Tibial nerve (tissue), 4 donors: ENCODE measurements around the gene EML1.

Experiments
- EP300 ChIP-seq, 2 donors: sonication (generic); formaldehyde crosslinking; IDR thresholded peaks; one replicate each; pipeline ENCODE4 v1.6.1; 2017; ENCODE audit warnings: antibody characterized with exemption in 2 of 2, mild to moderate bottlenecking in 1 of 2
- POLR2A ChIP-seq, 2 donors: fragments of 450-650 bp; IDR thresholded peaks; one replicate each; pipeline ENCODE4 v1.6.1; 2017; ENCODE audit warnings: antibody characterized with exemption in 2 of 2, mild to moderate bottlenecking in 2 of 2, moderate library complexity in 2 of 2
- TF ChIP-seq, protein P1 (sequence below), 5 experiments: fragments of 200-600 bp in 3 of 5; fragments of 450-650 bp in 2 of 5; sonication (generic) in 3 of 5; IDR thresholded peaks; one replicate each; pipeline ENCODE4 v1.5.1; 2016 to 2019; ENCODE audit warnings: antibody characterized with exemption in 5 of 5, mild to moderate bottlenecking in 3 of 5, moderate library complexity in 2 of 5

DNA sequence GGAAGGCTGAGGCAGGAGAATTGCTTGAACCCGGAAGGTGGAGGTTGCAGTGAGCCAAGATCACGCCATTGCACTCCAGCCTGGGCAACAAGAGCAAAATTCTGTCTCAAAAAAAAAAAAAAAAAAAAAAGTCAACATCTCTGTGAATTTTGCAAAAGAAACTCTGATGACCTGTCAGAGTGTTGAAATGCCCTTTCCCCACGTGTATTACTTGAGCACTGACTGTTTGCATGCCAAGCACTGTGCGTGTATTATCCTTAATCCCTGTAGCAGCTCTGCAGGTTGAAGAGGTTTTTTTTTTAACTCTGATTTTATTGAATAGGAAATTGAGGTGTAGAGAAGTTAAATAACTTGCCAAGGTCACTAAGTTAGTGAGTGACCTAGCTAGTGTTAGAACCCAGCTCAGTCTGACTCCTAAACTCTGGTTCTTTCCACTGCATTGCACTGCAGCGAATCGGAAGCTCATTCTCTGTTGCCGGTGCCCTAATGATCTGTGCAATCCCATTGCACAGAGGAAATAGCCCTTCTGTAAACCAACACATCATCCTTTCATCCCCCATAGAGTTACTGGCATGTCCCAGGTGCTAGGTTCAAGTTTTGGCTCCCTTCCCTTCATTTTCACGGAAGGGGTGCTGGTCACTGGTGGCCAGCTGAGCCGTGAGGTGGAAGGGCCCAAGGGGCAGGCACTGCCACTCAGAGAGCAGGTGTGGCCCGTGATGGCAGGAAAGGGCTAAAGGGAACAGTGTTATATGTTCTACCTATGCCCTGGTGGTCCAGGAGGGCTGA, 122.3 kb downstream of the EML1 start:
- TF ChIP-seq, protein P1, sequence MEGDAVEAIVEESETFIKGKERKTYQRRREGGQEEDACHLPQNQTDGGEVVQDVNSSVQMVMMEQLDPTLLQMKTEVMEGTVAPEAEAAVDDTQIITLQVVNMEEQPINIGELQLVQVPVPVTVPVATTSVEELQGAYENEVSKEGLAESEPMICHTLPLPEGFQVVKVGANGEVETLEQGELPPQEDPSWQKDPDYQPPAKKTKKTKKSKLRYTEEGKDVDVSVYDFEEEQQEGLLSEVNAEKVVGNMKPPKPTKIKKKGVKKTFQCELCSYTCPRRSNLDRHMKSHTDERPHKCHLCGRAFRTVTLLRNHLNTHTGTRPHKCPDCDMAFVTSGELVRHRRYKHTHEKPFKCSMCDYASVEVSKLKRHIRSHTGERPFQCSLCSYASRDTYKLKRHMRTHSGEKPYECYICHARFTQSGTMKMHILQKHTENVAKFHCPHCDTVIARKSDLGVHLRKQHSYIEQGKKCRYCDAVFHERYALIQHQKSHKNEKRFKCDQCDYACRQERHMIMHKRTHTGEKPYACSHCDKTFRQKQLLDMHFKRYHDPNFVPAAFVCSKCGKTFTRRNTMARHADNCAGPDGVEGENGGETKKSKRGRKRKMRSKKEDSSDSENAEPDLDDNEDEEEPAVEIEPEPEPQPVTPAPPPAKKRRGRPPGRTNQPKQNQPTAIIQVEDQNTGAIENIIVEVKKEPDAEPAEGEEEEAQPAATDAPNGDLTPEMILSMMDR (IDR thresholded peaks at IDR 0.05): no peak
- TF ChIP-seq POLR2A (IDR thresholded peaks at IDR 0.05): no peak
- no peak for TF ChIP-seq EP300 (IDR thresholded peaks at IDR 0.05)
